SU-DHL-6 (cell line): ENCODE data around the gene PRTN3.

Experiments used
- H2AFZ ChIP-seq: fragments of 200-600 bp; sonication (generic); 2 replicates; pipeline ENCODE4 v1.6.1; 2014; ENCODE audit warnings: low read depth, mild to moderate bottlenecking, moderate library complexity, mixed read lengths, antibody characterized with exemption, low read length; ENCODE audit not compliant: severe bottlenecking
- H3F3A ChIP-seq: fragments of 200-600 bp; shearing (Covaris generic); 2 replicates; pipeline ENCODE4 v1.6.0; 2016; ENCODE audit warnings: antibody characterized with exemption, mild to moderate bottlenecking; ENCODE audit not compliant: insufficient read depth
- H3K27ac ChIP-seq: fragments of 200-600 bp; sonication (generic); 2 replicates; pipeline ENCODE4 v1.5.1; 2016; ENCODE audit warnings: low read depth, mild to moderate bottlenecking, low read length, moderate library complexity, mixed read lengths
- H3K27me3 ChIP-seq: fragments of 200-600 bp; sonication (generic), shearing (Covaris generic); 2 replicates; pipeline ENCODE4 v1.6.0; 2014; ENCODE audit warnings: mild to moderate bottlenecking, low read length
- H3K36me3 ChIP-seq: fragments of 200-600 bp; sonication (generic); 2 replicates; pipeline ENCODE4 v1.6.1; 2014; ENCODE audit warnings: mild to moderate bottlenecking, low read length, mixed read lengths
- H3K4me2 ChIP-seq: fragments of 300-600, 200-600 bp; shearing (Covaris generic), sonication (generic); 2 replicates; pipeline ENCODE4 v1.6.0; 2014; ENCODE audit warnings: low read length, low read depth, mild to moderate bottlenecking; ENCODE audit not compliant: poor library complexity, severe bottlenecking
- H3K4me3 ChIP-seq: fragments of 200-600 bp; sonication (generic); 2 replicates; pipeline ENCODE4 v1.5.1; 2014; ENCODE audit warnings: antibody characterized with exemption, low read length, mild to moderate bottlenecking, mixed read lengths; ENCODE audit not compliant: insufficient read depth, poor library complexity, severe bottlenecking
- H3K79me2 ChIP-seq: fragments of 200-600 bp; sonication (generic); 2 replicates; pipeline ENCODE4 v1.6.1; 2014; ENCODE audit warnings: mild to moderate bottlenecking, low read length, moderate library complexity; ENCODE audit not compliant: insufficient read depth
- H3K9ac ChIP-seq: fragments of 200-600 bp; sonication (generic); 2 replicates; pipeline ENCODE4 v1.7.0; 2014; ENCODE audit warnings: mild to moderate bottlenecking, low read length
- H3K9me2 ChIP-seq: fragments of 200-600 bp; sonication (generic); replicated peaks from 2 replicates; pipeline ENCODE4 v1.6.1; 2014; ENCODE audit warnings: low read length; ENCODE audit not compliant: insufficient read depth
- H3K9me3 ChIP-seq: fragments of 200-600 bp; sonication (generic); 2 replicates; pipeline ENCODE4 v1.6.1; 2014; ENCODE audit warnings: low read length, mixed read lengths; ENCODE audit not compliant: insufficient read depth
- H4K20me1 ChIP-seq: fragments of 200-600 bp; sonication (generic); 2 replicates; pipeline ENCODE4 v1.6.1; 2014; ENCODE audit warnings: low read depth, mild to moderate bottlenecking, antibody characterized with exemption, low read length, moderate library complexity, mixed read lengths
- EZH2phosphoT487 ChIP-seq: fragments of 200-600 bp; sonication (generic), shearing (Covaris generic); conservative IDR thresholded peaks from 2 replicates; pipeline ENCODE4 v1.6.1; 2018; ENCODE audit warnings: mild to moderate bottlenecking, antibody characterized with exemption, low read length, moderate library complexity, mixed read lengths
- TF ChIP-seq, protein P1 (sequence below): fragments of 200-600 bp; sonication (generic); IDR thresholded peaks from one replicate; pipeline ENCODE4 v1.5.1; 2017; ENCODE audit warnings: antibody characterized with exemption, mild to moderate bottlenecking, low read length, moderate library complexity; ENCODE audit not compliant: insufficient read depth, poor library complexity, severe bottlenecking

The PRTN3 gene

DNA sequence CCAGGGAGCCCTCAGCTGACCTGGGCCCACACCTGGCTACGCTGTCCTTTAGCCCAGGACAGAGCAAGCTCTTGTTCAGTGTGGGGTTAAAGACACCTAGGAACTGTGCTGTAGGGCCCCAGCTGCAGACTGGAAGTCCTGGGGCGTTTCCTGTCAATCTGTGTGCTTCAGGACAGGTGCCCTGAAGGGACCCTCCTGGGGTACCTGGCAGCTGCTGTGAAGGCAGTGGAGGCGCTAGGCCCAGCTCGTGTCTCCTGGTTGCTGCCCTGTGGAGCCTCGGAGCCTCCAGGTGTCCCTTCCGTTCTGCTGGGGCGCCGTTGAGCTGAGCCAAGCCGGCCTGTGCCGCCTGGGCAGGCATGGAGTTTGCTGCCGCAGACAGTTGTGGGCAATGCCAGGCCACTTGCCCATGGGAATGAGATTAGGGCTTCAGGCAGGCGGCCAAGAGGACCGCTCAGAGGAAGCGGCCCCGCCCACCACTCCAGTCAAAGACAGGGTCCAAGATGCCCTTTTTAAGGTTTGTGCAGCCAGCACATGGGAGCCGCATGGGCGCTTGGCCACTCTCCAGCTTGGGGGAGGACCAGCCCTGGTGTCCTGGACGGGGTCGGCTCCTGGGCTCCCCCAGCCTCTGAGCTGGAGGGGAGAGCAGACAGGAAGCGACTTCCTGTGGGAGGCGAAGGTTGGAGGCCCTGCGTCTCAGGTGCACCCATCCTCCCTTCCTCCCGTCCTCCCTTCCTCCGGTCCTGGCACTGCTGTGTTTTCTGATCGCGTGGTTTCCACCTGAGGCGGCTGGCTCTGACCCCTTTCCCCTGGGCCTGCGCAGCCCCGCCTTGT lies 39.6 kb upstream of the PRTN3 start:
- H3K27me3 ChIP-seq = no peaks in the 10 kb centered on the region
- no peaks in the 10 kb centered on the region for H3K9me3 ChIP-seq
- no peaks in the 10 kb centered on the region for H3F3A ChIP-seq
- H4K20me1 ChIP-seq = peaks cover 34% of the 10 kb centered on the region
- no peak overlapping the region for H3K4me2 ChIP-seq
- H3K27ac ChIP-seq = no peak overlapping the region
- H3K9me2 ChIP-seq = no peaks in the 10 kb centered on the region
- no peak overlapping the region for H3K4me3 ChIP-seq
- peaks cover 80% of the 10 kb centered on the region for H3K79me2 ChIP-seq
- TF ChIP-seq, protein P1, sequence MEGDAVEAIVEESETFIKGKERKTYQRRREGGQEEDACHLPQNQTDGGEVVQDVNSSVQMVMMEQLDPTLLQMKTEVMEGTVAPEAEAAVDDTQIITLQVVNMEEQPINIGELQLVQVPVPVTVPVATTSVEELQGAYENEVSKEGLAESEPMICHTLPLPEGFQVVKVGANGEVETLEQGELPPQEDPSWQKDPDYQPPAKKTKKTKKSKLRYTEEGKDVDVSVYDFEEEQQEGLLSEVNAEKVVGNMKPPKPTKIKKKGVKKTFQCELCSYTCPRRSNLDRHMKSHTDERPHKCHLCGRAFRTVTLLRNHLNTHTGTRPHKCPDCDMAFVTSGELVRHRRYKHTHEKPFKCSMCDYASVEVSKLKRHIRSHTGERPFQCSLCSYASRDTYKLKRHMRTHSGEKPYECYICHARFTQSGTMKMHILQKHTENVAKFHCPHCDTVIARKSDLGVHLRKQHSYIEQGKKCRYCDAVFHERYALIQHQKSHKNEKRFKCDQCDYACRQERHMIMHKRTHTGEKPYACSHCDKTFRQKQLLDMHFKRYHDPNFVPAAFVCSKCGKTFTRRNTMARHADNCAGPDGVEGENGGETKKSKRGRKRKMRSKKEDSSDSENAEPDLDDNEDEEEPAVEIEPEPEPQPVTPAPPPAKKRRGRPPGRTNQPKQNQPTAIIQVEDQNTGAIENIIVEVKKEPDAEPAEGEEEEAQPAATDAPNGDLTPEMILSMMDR = no peak
- TF ChIP-seq EZH2phosphoT487 = no peak
- peaks cover 11% of the 10 kb centered on the region; the same call in 1 of the 2 replicates for H3K36me3 ChIP-seq
- H3K9ac ChIP-seq = no peak overlapping the region
- no peak overlapping the region for H2AFZ ChIP-seq

DNA sequence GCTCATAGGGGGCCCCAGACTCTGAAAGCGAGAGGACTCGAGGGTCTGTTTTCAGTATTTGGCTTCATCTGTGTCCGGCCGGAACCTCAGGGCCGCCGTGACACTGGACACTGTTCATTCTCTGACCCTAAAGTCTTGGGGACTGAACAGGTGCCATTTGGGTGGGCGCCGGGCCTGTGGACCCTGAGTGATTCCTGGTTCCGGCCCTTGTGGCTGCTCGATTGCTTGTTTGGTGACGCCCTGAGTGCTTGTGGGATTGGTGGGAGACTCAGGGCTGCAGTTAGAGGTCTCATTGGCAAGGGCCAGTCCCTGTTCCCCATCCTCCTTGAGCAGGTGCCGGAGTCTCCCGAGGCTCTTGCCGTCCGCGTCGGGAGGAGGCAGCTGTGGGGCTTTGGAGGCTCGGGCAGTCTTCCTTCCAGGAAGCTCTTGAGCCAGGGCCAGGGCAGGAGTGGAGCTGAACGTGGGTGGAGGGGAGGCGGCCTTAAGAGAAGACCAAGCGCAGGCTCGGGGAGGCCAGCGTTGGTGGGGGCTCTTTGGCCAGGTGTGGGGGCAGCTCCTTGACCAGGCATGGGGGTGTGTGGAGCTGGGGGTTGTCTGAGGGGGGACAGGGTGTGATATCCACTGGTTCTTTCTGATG lies 38.8 kb upstream of the PRTN3 start:
- H3F3A ChIP-seq = no peaks in the 10 kb centered on the region
- H3K9me2 ChIP-seq = no peaks in the 10 kb centered on the region
- peaks cover 40% of the 10 kb centered on the region for H4K20me1 ChIP-seq
- no peak overlapping the region for H3K4me2 ChIP-seq
- no peak for TF ChIP-seq EZH2phosphoT487
- TF ChIP-seq, protein P1 = no peak
- H3K9ac ChIP-seq = no peak overlapping the region
- H2AFZ ChIP-seq = no peak overlapping the region
- H3K36me3 ChIP-seq = peaks cover 14% of the 10 kb centered on the region; the same call in 1 of the 2 replicates
- H3K4me3 ChIP-seq = no peak overlapping the region
- H3K27me3 ChIP-seq = no peaks in the 10 kb centered on the region
- no peaks in the 10 kb centered on the region for H3K9me3 ChIP-seq
- H3K79me2 ChIP-seq = peaks cover 85% of the 10 kb centered on the region
- no peak overlapping the region for H3K27ac ChIP-seq

DNA sequence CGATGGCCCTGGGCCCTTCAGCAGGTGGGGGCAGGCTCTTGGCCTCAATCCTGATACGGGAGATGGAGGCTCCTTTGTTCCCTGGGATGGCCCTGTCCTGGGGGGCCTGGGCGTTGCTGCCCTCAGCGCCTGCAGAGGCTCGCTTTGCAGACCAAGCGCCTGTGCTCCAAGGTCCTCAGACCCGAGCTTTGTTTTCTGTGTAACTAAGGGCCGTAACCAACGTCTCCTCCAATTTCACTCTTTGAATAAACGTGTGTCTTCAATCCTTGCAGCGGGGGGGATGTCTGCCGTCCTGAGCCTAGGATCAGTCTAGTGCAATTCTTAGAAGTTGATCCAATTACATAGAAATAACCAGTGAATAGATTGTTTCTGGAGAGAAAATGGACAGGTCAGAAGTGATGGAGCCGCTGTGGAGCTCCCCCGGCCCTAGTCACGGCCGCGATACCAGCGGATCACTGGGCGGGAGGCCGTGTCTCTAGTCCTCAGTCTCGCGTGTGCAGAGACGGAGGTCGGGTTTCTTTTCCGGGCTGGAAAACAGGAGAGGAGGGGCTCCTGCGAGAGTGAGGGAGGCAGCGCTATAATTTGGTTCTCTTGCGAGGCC lies 38.2 kb upstream of the PRTN3 start:
- Histone ChIP-seq H3K9me3 (no peaks in the 10 kb centered on the region), H3K27ac (no peak overlapping the region), H3K9ac (no peak overlapping the region), H3K36me3 (peaks cover 15% of the 10 kb centered on the region; the same call in 1 of the 2 replicates), H3F3A (no peaks in the 10 kb centered on the region), H2AFZ (no peak overlapping the region), H3K27me3 (no peaks in the 10 kb centered on the region), H3K4me3 (no peak overlapping the region), H4K20me1 (peaks cover 44% of the 10 kb centered on the region), H3K79me2 (peaks cover 90% of the 10 kb centered on the region), H3K9me2 (no peaks in the 10 kb centered on the region), H3K4me2 (no peak overlapping the region)
- TF ChIP-seq, protein P1 = no peak
- no peak for TF ChIP-seq EZH2phosphoT487
